Testis (tissue), 3 donors: ENCODE results near the gene OTUB1. TPM values are rescaled to one million over a fixed set of nuclear protein-coding genes. Genes with fewer than 3 reads are reported as not detected.
"Not testable (repeated sequence)": the region's sequence is repeated elsewhere in the genome, so short reads cannot be mapped to it uniquely, and the experiment has no call there.

Experiments
- DNase-seq: peaks from one replicate; pipeline ENCODE4 v3.0.0-alpha.2; 2019
- H3K27ac ChIP-seq, 2 donors: fragments of 200-600 bp; sonication (generic); one replicate each; pipeline ENCODE4 v1.5.1; 2019
- H3K27me3 ChIP-seq: fragments of 200-600 bp; sonication (generic); one replicate; pipeline ENCODE4 v1.5.1; 2019
- H3K36me3 ChIP-seq: fragments of 200-600 bp; sonication (generic); one replicate; pipeline ENCODE4 v1.5.1; 2017; ENCODE audit warnings: low read depth; ENCODE audit errors: missing control alignments
- H3K4me1 ChIP-seq: fragments of 200-600 bp; sonication (generic); one replicate; pipeline ENCODE4 v1.5.1; 2019
- H3K4me3 ChIP-seq, 2 donors: fragments of 200-600 bp; sonication (generic); one replicate each; pipeline ENCODE4 v1.5.1; 2017 to 2019
- H3K9me3 ChIP-seq: fragments of 200-600 bp; sonication (generic); one replicate; pipeline ENCODE4 v1.5.1; 2017
- POLR2A ChIP-seq: fragments of 450-650 bp; IDR thresholded peaks from one replicate; pipeline ENCODE4 v1.6.1; 2017; ENCODE audit warnings: antibody characterized with exemption, mild to moderate bottlenecking, moderate library complexity
- WGBS, 2 donors: methylation state at CpG; one replicate each; pipeline ENCODE4 v1.1.5; 2018; 5-methylcytosine and 5-hydroxymethylcytosine counted together
- intact Hi-C: fragments of 100-400 bp; cut with DNase I; formaldehyde crosslinking; loops from one replicate; pipeline ENCODE4 v1.15.1; 2023; ENCODE audit warnings: low total_unique reads
- polyA plus RNA-seq: library from polyadenylated mRNA; stranded (reverse); fragments of 350-450 nt; fragmentation: Illumina TruSeq; extraction: RNeasy Lipid Tissue Mini Kit (QIAGEN cat#74804); gene quantifications from one replicate; pipeline ENCODE4 v1.2.3, GENCODE V29; 2014; ENCODE audit warnings: low read depth, low replicate concordance; ENCODE audit not compliant: insufficient read depth
- small RNA-seq, 2 donors: library from RNA; depleted of rRNA; stranded (forward); fragments of <200 nt; gene quantifications; one replicate each; pipeline ENCODE3, GENCODE V24; 2016
- total RNA-seq, 2 donors: library from RNA; depleted of rRNA; stranded (reverse); fragments of >200 nt; gene quantifications; one replicate each; pipeline ENCODE4 v1.2.3, GENCODE V29; 2016
- TF ChIP-seq, protein P1 (sequence below), 3 experiments: fragments of 450-650 bp in 2 of 3; fragments of 200-600 bp in 1 of 3; sonication (generic) in 1 of 3; IDR thresholded peaks; one replicate each; pipeline ENCODE4 v1.5.1; 2016 to 2019; ENCODE audit warnings: antibody characterized with exemption in 3 of 3, mild to moderate bottlenecking in 2 of 3, moderate library complexity in 1 of 3

The OTUB1 gene
- total and polyA plus RNA-seq, 3 donors from 2014 or later: 115 to 145 (median 121) TPM

DNA sequence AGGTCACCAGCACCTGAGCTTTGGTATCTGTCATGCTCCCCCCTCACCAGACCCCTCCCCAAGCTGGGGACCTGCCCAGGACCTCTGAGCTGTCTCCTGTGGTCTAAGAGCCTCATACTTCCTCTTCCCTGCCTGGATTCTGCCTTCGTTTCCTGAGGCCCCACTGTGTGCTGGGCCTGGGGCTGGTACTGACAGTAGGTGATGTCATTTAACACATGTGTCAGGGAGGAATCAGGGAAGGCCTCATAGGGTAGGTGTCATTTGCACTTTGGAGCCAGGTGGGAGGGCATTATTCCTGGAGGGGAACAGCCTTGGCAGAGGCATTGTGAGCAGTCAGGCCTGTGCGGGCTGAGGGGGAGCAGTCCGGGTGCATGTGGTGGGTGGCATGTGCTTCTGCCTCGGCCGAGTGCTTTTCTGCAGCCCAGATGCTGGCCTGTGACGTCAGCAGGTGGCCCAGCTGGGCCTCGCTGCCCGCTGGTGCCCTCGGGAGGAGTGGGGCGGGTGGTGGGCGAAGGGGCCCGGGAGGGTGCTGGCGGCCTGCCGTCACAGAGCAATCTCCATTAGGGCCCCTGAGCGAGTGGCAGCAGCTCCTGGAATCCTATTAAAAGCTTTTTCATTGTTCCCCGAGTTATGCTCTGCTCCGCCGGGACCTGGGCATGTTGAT lies 58.6 kb downstream of the OTUB1 start:
- TF ChIP-seq, protein P1, sequence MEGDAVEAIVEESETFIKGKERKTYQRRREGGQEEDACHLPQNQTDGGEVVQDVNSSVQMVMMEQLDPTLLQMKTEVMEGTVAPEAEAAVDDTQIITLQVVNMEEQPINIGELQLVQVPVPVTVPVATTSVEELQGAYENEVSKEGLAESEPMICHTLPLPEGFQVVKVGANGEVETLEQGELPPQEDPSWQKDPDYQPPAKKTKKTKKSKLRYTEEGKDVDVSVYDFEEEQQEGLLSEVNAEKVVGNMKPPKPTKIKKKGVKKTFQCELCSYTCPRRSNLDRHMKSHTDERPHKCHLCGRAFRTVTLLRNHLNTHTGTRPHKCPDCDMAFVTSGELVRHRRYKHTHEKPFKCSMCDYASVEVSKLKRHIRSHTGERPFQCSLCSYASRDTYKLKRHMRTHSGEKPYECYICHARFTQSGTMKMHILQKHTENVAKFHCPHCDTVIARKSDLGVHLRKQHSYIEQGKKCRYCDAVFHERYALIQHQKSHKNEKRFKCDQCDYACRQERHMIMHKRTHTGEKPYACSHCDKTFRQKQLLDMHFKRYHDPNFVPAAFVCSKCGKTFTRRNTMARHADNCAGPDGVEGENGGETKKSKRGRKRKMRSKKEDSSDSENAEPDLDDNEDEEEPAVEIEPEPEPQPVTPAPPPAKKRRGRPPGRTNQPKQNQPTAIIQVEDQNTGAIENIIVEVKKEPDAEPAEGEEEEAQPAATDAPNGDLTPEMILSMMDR (IDR thresholded peaks at IDR 0.05): no peak
- no peak for TF ChIP-seq POLR2A
- DNase-seq: no peak
- Histone ChIP-seq H3K36me3 (no peaks in the 10 kb centered on the region), H3K4me3 (no peak overlapping the region), H3K9me3 (no peaks in the 10 kb centered on the region), H3K27me3 (no peaks in the 10 kb centered on the region), H3K27ac (no peak overlapping the region), H3K4me1 (no peaks in the 10 kb centered on the region)
- intact Hi-C loops: no loop called here
- 70 to 90% methylated on average over 9 to 14 of the region's 18 CpGs for WGBS, 2 donors

DNA sequence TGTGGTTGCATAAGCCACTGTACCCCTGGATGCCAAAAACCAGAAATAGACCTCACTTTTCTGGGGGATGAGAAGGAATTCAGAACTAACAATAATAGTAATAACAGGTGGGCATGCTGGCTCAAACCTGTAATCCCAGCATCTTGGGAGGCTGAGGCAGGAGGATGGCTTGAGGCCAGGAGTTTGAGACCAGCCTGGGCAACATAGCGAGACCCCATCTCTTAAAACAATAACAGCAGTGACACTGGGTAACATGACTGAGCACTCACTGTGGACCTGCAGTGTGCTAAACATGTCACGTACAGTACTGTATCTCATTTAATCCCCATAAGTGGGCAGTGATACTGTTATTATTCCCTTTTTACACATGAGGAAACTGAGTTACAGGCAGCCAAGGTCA lies 59.5 kb downstream of the OTUB1 start:
- Histone ChIP-seq H3K36me3 (no peaks in the 10 kb centered on the region), H3K4me1 (no peaks in the 10 kb centered on the region), H3K27ac (no peak overlapping the region), H3K9me3 (no peaks in the 10 kb centered on the region), H3K4me3 (no peak overlapping the region), H3K27me3 (no peaks in the 10 kb centered on the region)
- TF ChIP-seq, protein P1 (IDR thresholded peaks at IDR 0.05): no peak
- TF ChIP-seq POLR2A: no peak
- intact Hi-C loops: no loop called here
- WGBS, 2 donors: 88 to 89% methylated on average over 2 of the region's 2 CpGs
- no peak for DNase-seq

DNA sequence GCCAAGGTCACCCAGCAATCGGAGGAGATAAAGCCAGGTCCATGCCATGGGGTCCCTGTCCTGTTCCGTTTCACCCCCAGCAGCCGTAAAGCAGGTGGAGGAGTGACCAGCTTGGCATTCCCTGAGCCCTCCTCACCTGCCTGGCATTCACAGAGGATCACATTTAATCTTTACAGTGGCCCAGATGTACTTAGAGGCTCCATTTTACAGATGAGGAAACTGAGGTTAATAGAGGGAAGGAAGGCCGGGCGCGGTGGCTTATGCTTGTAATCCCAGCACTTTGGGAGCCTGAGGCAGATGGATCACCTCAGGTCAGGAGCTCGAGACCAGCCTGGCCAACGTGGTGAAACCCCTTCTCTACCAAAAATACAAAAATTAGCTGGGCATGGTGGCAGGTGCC lies 61.1 kb downstream of the OTUB1 start:
- H3K4me1 ChIP-seq, H3K27me3 ChIP-seq, DNase-seq, H3K9me3 ChIP-seq, H3K36me3 ChIP-seq, H3K27ac ChIP-seq, intact Hi-C loops, H3K4me3 ChIP-seq: not testable (repeated sequence)
- WGBS, 2 donors: 82 to 93% methylated on average over 8 of the region's 8 CpGs

Small RNA genes within 50 kb of the gene (small RNA-seq; reads per million reads assigned to genes)
- gene RNU6-45P: 0 reads per million in 2 donors

Other genes starting within 250 kb of the OTUB1 start
- 10 to 100 TPM; 19.5 to 31.0 TPM for gene ZFTA, start 217.7 kb upstream of the OTUB1 start, total RNA-seq
- 12.0 TPM for gene ZFTA, start 217.7 kb upstream of the OTUB1 start, polyA plus RNA-seq
- 10 to 100 TPM; 38.6 to 45.1 TPM for gene SPINDOC, start 173.0 kb upstream of the OTUB1 start, total RNA-seq
- 71.6 TPM for gene SPINDOC, start 173.0 kb upstream of the OTUB1 start, polyA plus RNA-seq
- 10 to 100 TPM; 51.7 to 52.8 TPM for gene MARK2, start 147.3 kb upstream of the OTUB1 start, total RNA-seq
- 24.7 TPM for gene MARK2, start 147.3 kb upstream of the OTUB1 start, polyA plus RNA-seq
- 1 to 10 TPM; 3.9 to 6.3 TPM for gene RCOR2, start 69.3 kb upstream of the OTUB1 start, total RNA-seq
- 7.9 TPM for gene RCOR2, start 69.3 kb upstream of the OTUB1 start, polyA plus RNA-seq
- 10 to 100 TPM; 44.8 to 57.5 TPM for gene NAA40, start 47.4 kb upstream of the OTUB1 start, total RNA-seq
- gene NAA40, start 47.4 kb upstream of the OTUB1 start, polyA plus RNA-seq: 49.7 TPM
- gene COX8A, start 11.8 kb upstream of the OTUB1 start, total RNA-seq: 100 to 1,000 TPM; 438 to 536 TPM
- gene COX8A, start 11.8 kb upstream of the OTUB1 start, polyA plus RNA-seq: 212 TPM
- under 1 TPM; 0.74 to 0.79 TPM for gene FLRT1, start 49.5 kb downstream of the OTUB1 start, total RNA-seq
- 0.67 TPM for gene FLRT1, start 49.5 kb downstream of the OTUB1 start, polyA plus RNA-seq
- gene MACROD1, start 179.7 kb downstream of the OTUB1 start, total RNA-seq: 10 to 100 TPM; 13.3 to 15.3 TPM
- gene MACROD1, start 179.7 kb downstream of the OTUB1 start, polyA plus RNA-seq: 14.1 TPM
- gene STIP1, start 199.7 kb downstream of the OTUB1 start, total RNA-seq: 100 to 1,000 TPM; 221 to 247 TPM
- gene STIP1, start 199.7 kb downstream of the OTUB1 start, polyA plus RNA-seq: 267 TPM
- 1 to 10 TPM; 7.2 to 8.2 TPM for gene FERMT3, start 220.3 kb downstream of the OTUB1 start, total RNA-seq
- gene FERMT3, start 220.3 kb downstream of the OTUB1 start, polyA plus RNA-seq: 10.9 TPM
- 10 to 100 TPM; 56.5 to 65.4 TPM for gene TRPT1, start 239.7 kb downstream of the OTUB1 start, total RNA-seq
- 93.7 TPM for gene TRPT1, start 239.7 kb downstream of the OTUB1 start, polyA plus RNA-seq
- gene NUDT22, start 239.8 kb downstream of the OTUB1 start, total RNA-seq: 10 to 100 TPM; 50.9 to 52.7 TPM
- gene NUDT22, start 239.8 kb downstream of the OTUB1 start, polyA plus RNA-seq: 19.0 TPM
- gene DNAJC4, start 244.1 kb downstream of the OTUB1 start, total RNA-seq: 100 to 1,000 TPM; 105 to 254 TPM
- gene DNAJC4, start 244.1 kb downstream of the OTUB1 start, polyA plus RNA-seq: 303 TPM
- gene VEGFB, start 248.1 kb downstream of the OTUB1 start, total RNA-seq: 10 to 100 TPM; 19.1 to 47.8 TPM
- 57.3 TPM for gene VEGFB, start 248.1 kb downstream of the OTUB1 start, polyA plus RNA-seq